Measurements from ENCODE around the gene ACE2. TPM values are rescaled to one million over a fixed set of nuclear protein-coding genes. Genes with fewer than 3 reads are reported as not detected.
A peak's percentile ranks its signal among the peaks of the same experiment; 100 is the strongest.

Gene ACE2
- total and polyA plus RNA-seq, 2 donors (not counting 1 experiment from before 2014, with no cell fraction given) = not detected

GRCh38 chrX:15570145-15570544 is 30.6 kb downstream of the ACE2 start:
- TF ChIP-seq EZH2 (IDR thresholded peaks at IDR 0.05; ENCODE audit: low read length, missing control alignments) (no peak), CTCF (conservative IDR thresholded peaks at IDR 0.05 in 1 of 2, IDR thresholded peaks at IDR 0.05 in 1 of 2; ENCODE audit: low read depth in 1 of 2, low read length in 2 of 2) (no peak)
- no peaks in the 10 kb centered on the region for H3K4me1 ChIP-seq (ENCODE audit: control insufficient read depth, extremely low read depth, insufficient read depth, low read length)
- H3K36me3 ChIP-seq (ENCODE audit: control insufficient read depth, insufficient read depth, low read length) = no peaks in the 10 kb centered on the region
- no peak overlapping the region for H3K27ac ChIP-seq (ENCODE audit: insufficient read depth, low read length)
- no peak overlapping the region for H2AFZ ChIP-seq (ENCODE audit: low read length)
- no peaks in the 10 kb centered on the region for H4K20me1 ChIP-seq (ENCODE audit: control insufficient read depth, extremely low read depth, insufficient read depth, low read length)
- H3K9me3 ChIP-seq (ENCODE audit: control insufficient read depth, insufficient read depth, low read depth, low read length) = no peaks in the 10 kb centered on the region
- no peaks in the 10 kb centered on the region for H3K79me2 ChIP-seq (ENCODE audit: control insufficient read depth, insufficient read depth, low read length)
- H3K9ac ChIP-seq (ENCODE audit: insufficient read depth, low read length) = no peak overlapping the region
- DNase-seq (ENCODE audit: low read depth in 2 of 2) = no peak
- H3K4me2 ChIP-seq (ENCODE audit: extremely low read depth, insufficient read depth, low read length) = no peak overlapping the region
- H3K27me3 ChIP-seq (ENCODE audit: control insufficient read depth, insufficient read depth, low read length) = no peaks in the 10 kb centered on the region
- no peak overlapping the region for H3K4me3 ChIP-seq (replicated peaks in 1 of 4; ENCODE audit: control extremely low read depth in 1 of 4, insufficient read depth in 1 of 4, low read depth in 3 of 4, low read length in 4 of 4)

GRCh38 chrX:15567886-15568616 is 32.7 kb downstream of the ACE2 start:
- Histone ChIP-seq H3K27me3 (ENCODE audit: control insufficient read depth, insufficient read depth, low read length) (no peaks in the 10 kb centered on the region), H4K20me1 (ENCODE audit: control insufficient read depth, extremely low read depth, insufficient read depth, low read length) (no peaks in the 10 kb centered on the region), H3K4me1 (ENCODE audit: control insufficient read depth, extremely low read depth, insufficient read depth, low read length) (no peaks in the 10 kb centered on the region), H3K4me3 (replicated peaks in 1 of 4; ENCODE audit: control extremely low read depth in 1 of 4, insufficient read depth in 1 of 4, low read depth in 3 of 4, low read length in 4 of 4) (no peak overlapping the region), H3K79me2 (ENCODE audit: control insufficient read depth, insufficient read depth, low read length) (no peaks in the 10 kb centered on the region), H3K27ac (ENCODE audit: insufficient read depth, low read length) (no peak overlapping the region), H3K9me3 (ENCODE audit: control insufficient read depth, insufficient read depth, low read depth, low read length) (no peaks in the 10 kb centered on the region), H3K9ac (ENCODE audit: insufficient read depth, low read length) (no peak overlapping the region), H2AFZ (ENCODE audit: low read length) (no peak overlapping the region), H3K36me3 (ENCODE audit: control insufficient read depth, insufficient read depth, low read length) (no peaks in the 10 kb centered on the region), H3K4me2 (ENCODE audit: extremely low read depth, insufficient read depth, low read length) (no peak overlapping the region)
- TF ChIP-seq EZH2 (IDR thresholded peaks at IDR 0.05; ENCODE audit: low read length, missing control alignments) = no peak
- TF ChIP-seq CTCF (conservative IDR thresholded peaks at IDR 0.05 in 1 of 2, IDR thresholded peaks at IDR 0.05 in 1 of 2; ENCODE audit: low read depth in 1 of 2, low read length in 2 of 2) = peak in 1 of 2 donors; percentile 33
- DNase-seq (ENCODE audit: low read depth in 2 of 2) = peak in 1 of 2 donors; percentile 9

- Histone ChIP-seq H3K36me3 (ENCODE audit: control insufficient read depth, insufficient read depth, low read length) (no peaks in the 10 kb centered on the region), H3K4me3 (replicated peaks in 1 of 4; ENCODE audit: control extremely low read depth in 1 of 4, insufficient read depth in 1 of 4, low read depth in 3 of 4, low read length in 4 of 4) (no peak overlapping the region), H2AFZ (ENCODE audit: low read length) (no peak overlapping the region), H3K9ac (ENCODE audit: insufficient read depth, low read length) (no peak overlapping the region), H3K79me2 (ENCODE audit: control insufficient read depth, insufficient read depth, low read length) (no peaks in the 10 kb centered on the region), H3K9me3 (ENCODE audit: control insufficient read depth, insufficient read depth, low read depth, low read length) (no peaks in the 10 kb centered on the region), H4K20me1 (ENCODE audit: control insufficient read depth, extremely low read depth, insufficient read depth, low read length) (no peaks in the 10 kb centered on the region), H3K4me1 (ENCODE audit: control insufficient read depth, extremely low read depth, insufficient read depth, low read length) (no peaks in the 10 kb centered on the region), H3K27ac (ENCODE audit: insufficient read depth, low read length) (no peak overlapping the region), H3K4me2 (ENCODE audit: extremely low read depth, insufficient read depth, low read length) (no peak overlapping the region), H3K27me3 (ENCODE audit: control insufficient read depth, insufficient read depth, low read length) (no peaks in the 10 kb centered on the region)
- DNase-seq (ENCODE audit: low read depth in 2 of 2) = no peak
- TF ChIP-seq EZH2 (IDR thresholded peaks at IDR 0.05; ENCODE audit: low read length, missing control alignments) (no peak), CTCF (conservative IDR thresholded peaks at IDR 0.05 in 1 of 2, IDR thresholded peaks at IDR 0.05 in 1 of 2; ENCODE audit: low read depth in 1 of 2, low read length in 2 of 2) (no peak)
Measured at GRCh38 chrX:15567267-15567666, 33.5 kb downstream of the ACE2 start.
